BE2C (cell line): Measurements from ENCODE around the gene COLGALT1.
"Not testable (repeated sequence)": the region's sequence is repeated elsewhere in the genome, so short reads cannot be mapped to it uniquely, and the experiment has no call there.

Source experiments
- DNase-seq: peaks from one replicate; pipeline ENCODE4 v3.0.0-alpha.2; 2020
- H3K27me3 ChIP-seq: fragments of 250-450 bp; sonication (Bioruptor Pico); 2 replicates; pipeline ENCODE4 v1.5.1; 2020; ENCODE audit warnings: mild to moderate bottlenecking
- H3K36me3 ChIP-seq: fragments of 250-450 bp; sonication (Bioruptor Pico); 2 replicates; pipeline ENCODE4 v1.5.1; 2020; ENCODE audit warnings: mild to moderate bottlenecking
- H3K4me1 ChIP-seq: fragments of 250-450 bp; sonication (Bioruptor Pico); 2 replicates; pipeline ENCODE4 v1.5.1; 2020
- H3K4me3 ChIP-seq: 2 replicates; pipeline ENCODE4 v1.5.1; 2011; ENCODE audit warnings: low read depth, low read length
- H3K9me3 ChIP-seq: fragments of 250-450 bp; sonication (Bioruptor Pico); 2 replicates; pipeline ENCODE4 v1.5.1; 2020
- CTCF ChIP-seq: IDR thresholded peaks from 2 replicates; pipeline ENCODE4 v1.5.1; 2012; ENCODE audit warnings: mild to moderate bottlenecking, low read depth, low read length

The COLGALT1 gene

DNA sequence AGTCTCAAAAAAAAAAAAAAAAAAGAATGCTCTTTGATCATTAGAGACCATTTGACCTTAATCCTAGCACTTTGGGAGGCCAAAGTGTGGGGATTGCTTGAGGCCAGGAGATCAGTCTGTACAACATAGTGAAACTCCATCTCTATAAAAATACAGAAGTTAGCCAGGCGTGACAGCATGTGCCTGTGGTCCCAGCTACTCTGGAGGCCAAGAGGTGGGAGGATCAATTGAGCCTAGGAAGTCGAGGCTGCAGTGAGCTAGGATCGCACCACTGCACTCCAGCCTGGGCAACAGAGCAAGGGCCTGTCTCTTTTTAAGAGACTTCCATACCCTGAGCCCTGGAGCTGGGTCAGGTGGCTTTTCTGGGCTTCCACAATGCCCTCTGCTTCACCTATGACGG is 11.5 kb upstream of the COLGALT1 start:
- TF ChIP-seq CTCF: no peak
- no peak for DNase-seq
- Histone ChIP-seq H3K9me3 (peaks cover 5% of the 10 kb centered on the region), H3K36me3 (no peaks in the 10 kb centered on the region; the same call in 1 of the 2 replicates), H3K4me1 (no peaks in the 10 kb centered on the region), H3K27me3 (0 out of 2 replicates have a peak, but pooled peaks cover 1% of the 10 kb centered on the region), H3K4me3 (no peak overlapping the region)

- no peak for DNase-seq
- no peak overlapping the region for H3K4me3 ChIP-seq
- peaks cover 5% of the 10 kb centered on the region for H3K9me3 ChIP-seq
- H3K27me3 ChIP-seq: no peaks in the 10 kb centered on the region
- no peaks in the 10 kb centered on the region; the same call in 1 of the 2 replicates for H3K36me3 ChIP-seq
- no peaks in the 10 kb centered on the region for H3K4me1 ChIP-seq
- no peak for TF ChIP-seq CTCF
Observed at GRCh38 chr19:17544418-17544817, 11.0 kb upstream of the COLGALT1 start.

DNA sequence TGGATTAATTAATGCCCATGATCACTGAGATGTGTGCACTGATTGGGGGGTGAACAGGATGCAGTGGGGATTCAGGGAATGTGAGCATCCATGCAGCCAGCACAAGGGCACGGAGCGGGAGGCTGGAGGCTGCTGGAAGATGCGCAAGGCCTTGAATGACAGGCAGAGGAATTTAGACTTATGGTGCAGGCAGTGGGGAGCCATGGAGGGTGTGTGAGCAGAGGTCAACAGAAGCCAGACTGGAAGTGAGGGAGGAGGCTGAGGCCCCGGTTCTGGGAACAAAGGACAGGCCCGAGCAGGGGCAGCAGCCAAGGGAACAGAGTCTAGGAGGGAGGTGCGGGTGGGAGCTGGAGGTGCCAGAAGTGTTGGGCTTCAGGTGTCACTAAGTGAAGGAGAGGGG is 7.3 kb upstream of the COLGALT1 start:
- DNase-seq: no peak
- no peaks in the 10 kb centered on the region for H3K27me3 ChIP-seq
- H3K9me3 ChIP-seq: no peaks in the 10 kb centered on the region
- no peak overlapping the region for H3K4me3 ChIP-seq
- TF ChIP-seq CTCF: no peak
- H3K36me3 ChIP-seq: no peaks in the 10 kb centered on the region
- no peaks in the 10 kb centered on the region for H3K4me1 ChIP-seq

GRCh38 chr19:17549085-17549740 is 6.2 kb upstream of the COLGALT1 start:
- Histone ChIP-seq H3K36me3 (no peaks in the 10 kb centered on the region), H3K27me3 (no peaks in the 10 kb centered on the region), H3K4me3 (no peak overlapping the region), H3K9me3 (no peaks in the 10 kb centered on the region), H3K4me1 (no peaks in the 10 kb centered on the region)
- no peak for TF ChIP-seq CTCF
- DNase-seq: no peak

- Histone ChIP-seq H3K36me3 (no peaks in the 10 kb centered on the region), H3K4me3 (no peak overlapping the region), H3K27me3 (no peaks in the 10 kb centered on the region), H3K9me3 (no peaks in the 10 kb centered on the region), H3K4me1 (no peaks in the 10 kb centered on the region)
- TF ChIP-seq CTCF: no peak
- DNase-seq: no peak
Observed at GRCh38 chr19:17550076-17550667, 5.3 kb upstream of the COLGALT1 start.

DNA sequence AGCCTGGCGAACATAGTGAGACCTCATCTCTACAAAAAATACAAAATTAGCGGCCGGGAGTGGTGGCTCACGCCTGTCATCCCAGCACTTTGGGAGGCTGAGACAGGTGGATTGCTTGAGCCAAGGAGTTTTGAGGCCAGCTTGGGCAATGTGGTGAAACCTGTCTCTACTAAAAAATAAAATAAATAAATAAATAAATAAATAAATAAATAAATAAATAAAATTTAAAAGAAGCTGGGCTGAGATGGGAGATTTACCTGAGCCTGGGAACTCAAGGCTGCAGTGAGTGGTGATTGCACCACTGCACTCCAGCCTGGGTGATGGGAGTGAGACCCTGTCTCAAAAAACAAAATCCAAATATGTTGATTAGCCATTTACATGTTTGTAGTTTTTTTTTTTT is 2.7 kb upstream of the COLGALT1 start:
- not testable (repeated sequence) for DNase-seq, H3K4me1 ChIP-seq, H3K9me3 ChIP-seq, H3K27me3 ChIP-seq, H3K36me3 ChIP-seq, H3K4me3 ChIP-seq
